Breast epithelium (tissue), 3 donors: ENCODE measurements around the gene KRT34.
"Not testable (repeated sequence)": the region's sequence is repeated elsewhere in the genome, so short reads cannot be mapped to it uniquely, and the experiment has no call there.

ENCODE experiments used
- POLR2A ChIP-seq: fragments of 450-650 bp; IDR thresholded peaks from one replicate; pipeline ENCODE4 v1.6.1; 2016; ENCODE audit warnings: antibody characterized with exemption, mild to moderate bottlenecking, moderate library complexity
- TF ChIP-seq, protein P1 (sequence below), 3 donors: fragments of 450-650 bp; IDR thresholded peaks; one replicate each; pipeline ENCODE4 v1.5.1; 2016 to 2017; ENCODE audit warnings: antibody characterized with exemption in 3 of 3, mild to moderate bottlenecking in 3 of 3, moderate library complexity in 3 of 3

GRCh38 chr17:41430376-41430775 lies 48.3 kb upstream of the KRT34 start:
- TF ChIP-seq, protein P1, sequence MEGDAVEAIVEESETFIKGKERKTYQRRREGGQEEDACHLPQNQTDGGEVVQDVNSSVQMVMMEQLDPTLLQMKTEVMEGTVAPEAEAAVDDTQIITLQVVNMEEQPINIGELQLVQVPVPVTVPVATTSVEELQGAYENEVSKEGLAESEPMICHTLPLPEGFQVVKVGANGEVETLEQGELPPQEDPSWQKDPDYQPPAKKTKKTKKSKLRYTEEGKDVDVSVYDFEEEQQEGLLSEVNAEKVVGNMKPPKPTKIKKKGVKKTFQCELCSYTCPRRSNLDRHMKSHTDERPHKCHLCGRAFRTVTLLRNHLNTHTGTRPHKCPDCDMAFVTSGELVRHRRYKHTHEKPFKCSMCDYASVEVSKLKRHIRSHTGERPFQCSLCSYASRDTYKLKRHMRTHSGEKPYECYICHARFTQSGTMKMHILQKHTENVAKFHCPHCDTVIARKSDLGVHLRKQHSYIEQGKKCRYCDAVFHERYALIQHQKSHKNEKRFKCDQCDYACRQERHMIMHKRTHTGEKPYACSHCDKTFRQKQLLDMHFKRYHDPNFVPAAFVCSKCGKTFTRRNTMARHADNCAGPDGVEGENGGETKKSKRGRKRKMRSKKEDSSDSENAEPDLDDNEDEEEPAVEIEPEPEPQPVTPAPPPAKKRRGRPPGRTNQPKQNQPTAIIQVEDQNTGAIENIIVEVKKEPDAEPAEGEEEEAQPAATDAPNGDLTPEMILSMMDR (IDR thresholded peaks at IDR 0.05) = not testable (repeated sequence)
- TF ChIP-seq POLR2A = not testable (repeated sequence)
